Measurements from ENCODE around the gene OPRM1. TPM values are rescaled to one million over a fixed set of nuclear protein-coding genes. Genes with fewer than 3 reads are reported as not detected.

Gene OPRM1
- polyA plus RNA-seq, 1 experiment, result not detected

DNA sequence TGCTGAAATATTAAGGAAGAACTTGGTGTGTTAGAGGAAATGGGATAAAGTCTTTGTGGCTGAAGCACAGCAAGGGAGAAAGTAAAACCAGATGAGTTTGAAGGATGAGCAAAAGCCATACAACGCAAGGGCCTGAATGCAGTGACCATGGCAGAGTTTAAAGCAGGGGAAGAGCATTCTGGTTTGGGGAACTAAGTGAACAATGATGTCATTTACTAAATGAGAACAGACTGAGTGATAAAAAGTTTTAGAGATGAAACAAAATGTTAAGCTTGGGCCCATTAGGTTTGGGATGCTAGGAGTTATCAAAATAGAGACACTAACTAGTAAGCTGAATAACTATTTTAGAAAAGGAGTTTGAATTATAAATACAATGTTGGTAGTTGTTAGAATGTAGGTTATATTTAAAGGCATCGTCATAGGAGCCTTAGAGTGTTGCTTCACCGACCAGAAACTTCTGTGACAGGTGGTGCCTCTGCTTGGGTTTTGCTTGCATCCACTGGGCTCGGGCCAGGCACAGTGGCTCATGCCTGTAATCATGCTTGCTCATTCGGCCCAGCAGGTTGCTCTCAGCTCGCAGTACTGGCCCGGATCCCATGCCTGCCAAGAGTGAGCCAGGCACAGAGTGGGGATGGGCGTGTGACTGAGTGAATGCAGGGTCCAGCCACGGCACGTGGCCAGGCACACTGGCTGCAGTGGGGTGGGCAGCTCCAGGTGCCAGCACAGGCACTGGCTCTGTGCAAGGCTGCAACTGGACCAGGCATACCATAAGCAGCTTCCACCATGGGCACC lies 37.4 kb upstream of the OPRM1 start:
- H3K9me3 ChIP-seq (ENCODE audit: control insufficient read depth, insufficient read depth, low read length), result peaks cover 17% of the 10 kb centered on the region
- H3K27ac ChIP-seq (ENCODE audit: low read depth, low read length), result no peak overlapping the region
- CTCF ChIA-PET, result no interaction called here
- H3K27me3 ChIP-seq (ENCODE audit: control insufficient read depth, insufficient read depth, low read length), result no peaks in the 10 kb centered on the region
- no peak for DNase-seq (ENCODE audit: low read depth, low spot score)
- POLR2A ChIA-PET, result no interaction called here
- TF ChIP-seq, protein P1, sequence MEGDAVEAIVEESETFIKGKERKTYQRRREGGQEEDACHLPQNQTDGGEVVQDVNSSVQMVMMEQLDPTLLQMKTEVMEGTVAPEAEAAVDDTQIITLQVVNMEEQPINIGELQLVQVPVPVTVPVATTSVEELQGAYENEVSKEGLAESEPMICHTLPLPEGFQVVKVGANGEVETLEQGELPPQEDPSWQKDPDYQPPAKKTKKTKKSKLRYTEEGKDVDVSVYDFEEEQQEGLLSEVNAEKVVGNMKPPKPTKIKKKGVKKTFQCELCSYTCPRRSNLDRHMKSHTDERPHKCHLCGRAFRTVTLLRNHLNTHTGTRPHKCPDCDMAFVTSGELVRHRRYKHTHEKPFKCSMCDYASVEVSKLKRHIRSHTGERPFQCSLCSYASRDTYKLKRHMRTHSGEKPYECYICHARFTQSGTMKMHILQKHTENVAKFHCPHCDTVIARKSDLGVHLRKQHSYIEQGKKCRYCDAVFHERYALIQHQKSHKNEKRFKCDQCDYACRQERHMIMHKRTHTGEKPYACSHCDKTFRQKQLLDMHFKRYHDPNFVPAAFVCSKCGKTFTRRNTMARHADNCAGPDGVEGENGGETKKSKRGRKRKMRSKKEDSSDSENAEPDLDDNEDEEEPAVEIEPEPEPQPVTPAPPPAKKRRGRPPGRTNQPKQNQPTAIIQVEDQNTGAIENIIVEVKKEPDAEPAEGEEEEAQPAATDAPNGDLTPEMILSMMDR (IDR thresholded peaks at IDR 0.05; ENCODE audit: low read depth, low read length), result no peak
- no peak overlapping the region for H3K4me3 ChIP-seq (ENCODE audit: low read depth, low read length)

DNA sequence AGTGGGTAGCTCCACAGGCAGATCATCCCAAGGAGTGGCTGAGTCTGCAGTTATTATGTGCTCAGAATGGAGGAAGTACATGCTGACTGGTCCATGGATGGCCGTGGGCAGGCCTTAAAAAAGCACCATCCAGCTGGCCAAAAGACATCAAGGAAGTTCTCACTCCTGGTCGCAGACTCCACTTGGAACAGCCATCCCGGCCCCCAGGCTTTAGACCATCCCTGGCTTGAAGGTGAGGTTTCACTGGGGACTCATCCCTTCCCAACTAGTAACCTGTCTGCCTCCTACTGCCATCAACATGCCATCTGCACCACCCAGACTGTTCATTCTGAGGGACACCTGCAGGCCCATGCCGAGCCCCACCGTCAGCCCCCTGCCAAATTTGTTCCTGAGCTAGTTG lies 36.1 kb upstream of the OPRM1 start:
- CTCF ChIA-PET, result no interaction called here

DNA sequence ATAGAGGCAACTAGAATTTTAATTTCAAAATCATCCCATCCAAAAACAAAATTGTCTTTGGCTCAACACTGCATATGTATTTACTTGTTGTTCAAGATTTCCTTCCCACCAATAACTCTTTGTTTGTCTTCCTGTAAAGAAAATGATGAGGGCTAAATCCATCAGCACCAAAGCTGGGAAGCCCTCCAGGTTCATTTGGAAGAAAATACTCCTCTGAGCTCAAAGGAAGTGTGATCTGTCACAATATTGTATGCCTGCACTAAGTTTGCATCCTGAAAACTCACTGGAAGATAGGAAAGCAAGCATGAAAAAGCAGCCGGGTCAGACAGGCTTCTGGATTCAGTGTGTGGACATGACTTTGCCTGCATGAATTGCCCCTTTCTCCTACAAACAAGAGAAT lies 28.7 kb upstream of the OPRM1 start:
- ChIA-PET POLR2A (no interaction called here), CTCF (no interaction called here)
- Histone ChIP-seq H3K4me3 (ENCODE audit: low read depth, low read length) (no peak overlapping the region), H3K27ac (ENCODE audit: low read depth, low read length) (no peak overlapping the region), H3K27me3 (ENCODE audit: control insufficient read depth, insufficient read depth, low read length) (no peaks in the 10 kb centered on the region), H3K9me3 (ENCODE audit: control insufficient read depth, insufficient read depth, low read length) (no peaks in the 10 kb centered on the region)
- TF ChIP-seq, protein P1 (IDR thresholded peaks at IDR 0.05; ENCODE audit: low read depth, low read length), result no peak
- DNase-seq (ENCODE audit: low read depth, low spot score), result no peak

More for the DNA sequence above, 36.1 kb upstream of the OPRM1 start:
- POLR2A ChIA-PET, result no interaction called here
- peaks cover 17% of the 10 kb centered on the region for H3K9me3 ChIP-seq (ENCODE audit: control insufficient read depth, insufficient read depth, low read length)
- TF ChIP-seq, protein P1 (IDR thresholded peaks at IDR 0.05; ENCODE audit: low read depth, low read length), result no peak
- H3K27me3 ChIP-seq (ENCODE audit: control insufficient read depth, insufficient read depth, low read length), result no peaks in the 10 kb centered on the region
- no peak overlapping the region for H3K27ac ChIP-seq (ENCODE audit: low read depth, low read length)
- no peak for DNase-seq (ENCODE audit: low read depth, low spot score)
- no peak overlapping the region for H3K4me3 ChIP-seq (ENCODE audit: low read depth, low read length)

DNA sequence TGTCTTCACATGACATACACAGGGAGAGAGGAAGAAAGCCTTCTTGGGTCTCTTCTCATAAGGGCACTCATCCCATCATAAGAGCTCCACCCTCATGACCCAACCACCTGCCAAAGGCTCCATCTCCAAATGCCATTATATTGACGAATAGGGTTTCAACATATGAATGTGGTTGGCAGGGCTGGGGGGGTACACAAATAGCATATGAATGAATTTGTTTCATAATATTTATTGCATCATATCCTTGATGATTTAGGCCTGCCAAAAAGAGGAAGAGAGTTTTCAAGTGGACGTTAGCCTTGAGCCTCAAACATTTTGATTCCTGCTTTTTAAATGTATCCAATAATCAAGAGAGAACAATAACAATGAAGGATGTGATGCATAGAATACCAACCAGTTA lies 26.2 kb upstream of the OPRM1 start:
- DNase-seq (ENCODE audit: low read depth, low spot score), result no peak
- TF ChIP-seq, protein P1 (IDR thresholded peaks at IDR 0.05; ENCODE audit: low read depth, low read length), result no peak
- POLR2A ChIA-PET, result no interaction called here
- no peaks in the 10 kb centered on the region for H3K27me3 ChIP-seq (ENCODE audit: control insufficient read depth, insufficient read depth, low read length)
- H3K4me3 ChIP-seq (ENCODE audit: low read depth, low read length), result no peak overlapping the region
- no peaks in the 10 kb centered on the region for H3K9me3 ChIP-seq (ENCODE audit: control insufficient read depth, insufficient read depth, low read length)
- no peak overlapping the region for H3K27ac ChIP-seq (ENCODE audit: low read depth, low read length)
- CTCF ChIA-PET, result no interaction called here

DNA sequence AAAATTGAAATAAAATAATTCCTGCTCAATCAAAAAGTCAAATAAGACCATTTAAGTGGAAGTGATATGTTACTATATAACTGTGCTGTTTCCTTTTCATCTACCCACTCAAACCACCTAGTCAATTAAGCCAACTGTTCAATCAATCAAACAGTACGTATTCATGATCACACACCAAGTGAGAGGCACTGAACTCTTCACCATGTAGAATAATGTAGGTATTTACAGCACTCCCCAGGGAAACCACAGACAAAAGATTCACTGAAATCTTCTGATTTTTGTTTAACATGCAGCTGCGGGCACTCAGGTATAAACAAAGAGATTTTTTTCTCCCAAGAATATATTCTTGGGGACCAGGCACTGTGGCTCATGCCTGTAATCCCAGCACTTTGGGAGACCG lies 21.3 kb upstream of the OPRM1 start:
- no peaks in the 10 kb centered on the region; the same call in 1 of the 2 replicates for H3K9me3 ChIP-seq (ENCODE audit: control insufficient read depth, insufficient read depth, low read length)
- DNase-seq (ENCODE audit: low read depth, low spot score), result no peak

More for the DNA sequence above, 21.3 kb upstream of the OPRM1 start:
- Histone ChIP-seq H3K4me3 (ENCODE audit: low read depth, low read length) (no peak overlapping the region), H3K27ac (ENCODE audit: low read depth, low read length) (no peak overlapping the region), H3K27me3 (ENCODE audit: control insufficient read depth, insufficient read depth, low read length) (no peaks in the 10 kb centered on the region)
- TF ChIP-seq, protein P1 (IDR thresholded peaks at IDR 0.05; ENCODE audit: low read depth, low read length), result no peak
- ChIA-PET POLR2A (no interaction called here), CTCF (no interaction called here)

Data from AG04450 (cell line).